Measurements from ENCODE around the gene HBG1.

DNA sequence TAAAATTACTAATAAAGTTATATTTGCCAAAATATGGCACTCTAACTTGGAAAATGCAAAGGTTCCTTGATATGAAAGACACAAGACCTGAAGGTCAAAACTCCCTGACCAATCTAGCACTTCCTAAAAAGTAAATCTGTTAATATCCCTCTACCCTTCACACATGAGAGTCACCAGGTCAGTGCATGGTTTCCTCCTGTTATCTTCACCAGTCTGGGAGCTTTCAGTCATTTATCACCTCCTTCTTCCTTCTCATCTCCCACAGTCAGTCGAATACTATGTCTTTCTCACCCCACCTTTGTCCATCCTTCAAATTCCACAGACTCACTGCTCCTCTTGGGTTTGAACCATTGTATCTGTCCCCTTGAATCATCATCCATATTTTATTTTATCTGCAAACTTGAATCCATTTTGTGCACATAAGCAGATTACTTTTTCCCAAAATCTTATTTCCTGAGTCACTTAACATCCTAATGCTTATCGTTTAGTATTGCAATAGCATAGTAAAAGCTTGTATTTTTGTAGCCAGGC, 17.4 kb upstream of the HBG1 start:
- TF ChIP-seq, protein P1, sequence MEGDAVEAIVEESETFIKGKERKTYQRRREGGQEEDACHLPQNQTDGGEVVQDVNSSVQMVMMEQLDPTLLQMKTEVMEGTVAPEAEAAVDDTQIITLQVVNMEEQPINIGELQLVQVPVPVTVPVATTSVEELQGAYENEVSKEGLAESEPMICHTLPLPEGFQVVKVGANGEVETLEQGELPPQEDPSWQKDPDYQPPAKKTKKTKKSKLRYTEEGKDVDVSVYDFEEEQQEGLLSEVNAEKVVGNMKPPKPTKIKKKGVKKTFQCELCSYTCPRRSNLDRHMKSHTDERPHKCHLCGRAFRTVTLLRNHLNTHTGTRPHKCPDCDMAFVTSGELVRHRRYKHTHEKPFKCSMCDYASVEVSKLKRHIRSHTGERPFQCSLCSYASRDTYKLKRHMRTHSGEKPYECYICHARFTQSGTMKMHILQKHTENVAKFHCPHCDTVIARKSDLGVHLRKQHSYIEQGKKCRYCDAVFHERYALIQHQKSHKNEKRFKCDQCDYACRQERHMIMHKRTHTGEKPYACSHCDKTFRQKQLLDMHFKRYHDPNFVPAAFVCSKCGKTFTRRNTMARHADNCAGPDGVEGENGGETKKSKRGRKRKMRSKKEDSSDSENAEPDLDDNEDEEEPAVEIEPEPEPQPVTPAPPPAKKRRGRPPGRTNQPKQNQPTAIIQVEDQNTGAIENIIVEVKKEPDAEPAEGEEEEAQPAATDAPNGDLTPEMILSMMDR (IDR thresholded peaks at IDR 0.05): no peak
- no peak for TF ChIP-seq EZH2 (IDR thresholded peaks at IDR 0.05; ENCODE audit: borderline replicate concordance, insufficient read depth, low read depth, low read length, poor library complexity, severe bottlenecking)
